Measurements from ENCODE around the gene KCP. TPM values are rescaled to one million over a fixed set of nuclear protein-coding genes. Genes with fewer than 3 reads are reported as not detected.
"Not testable (repeated sequence)": the region's sequence is repeated elsewhere in the genome, so short reads cannot be mapped to it uniquely, and the experiment has no call there.

The KCP gene
- polyA plus RNA-seq, 1 donor from 2014 or later: 0.31 TPM

DNA sequence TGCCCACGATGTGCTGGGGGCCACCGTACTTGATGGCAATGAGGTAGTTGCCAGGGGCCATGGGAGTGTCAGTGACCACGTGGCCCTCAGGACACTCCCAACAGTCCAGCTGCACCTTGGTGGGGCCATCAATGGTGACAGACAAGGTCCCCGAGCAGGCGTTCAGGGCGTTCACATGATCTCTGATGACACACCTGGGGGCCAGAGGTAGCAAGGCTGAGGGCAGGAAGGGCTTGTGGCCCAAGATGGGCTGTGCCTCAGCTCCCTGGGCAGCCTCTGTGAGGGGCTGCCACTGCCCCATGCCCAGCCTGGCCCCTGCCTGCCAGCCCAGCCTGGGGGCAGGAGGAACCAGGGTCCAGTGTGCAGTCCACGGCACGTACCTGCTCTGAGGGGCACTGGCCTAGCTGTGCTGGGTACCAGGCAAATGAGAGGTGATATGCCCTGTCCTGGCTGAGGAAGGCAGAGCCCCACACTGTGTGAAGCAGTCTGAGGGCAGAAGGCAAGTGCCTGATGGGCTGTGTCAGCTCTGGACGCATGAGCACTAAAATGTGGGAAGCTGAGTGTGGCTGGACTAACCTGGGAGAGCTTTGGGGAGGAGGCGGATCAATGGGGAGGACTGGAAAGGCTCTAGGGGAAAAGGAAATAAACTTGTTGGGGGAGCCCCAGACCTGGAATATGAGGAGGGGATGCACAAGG is 3.5 kb upstream of the KCP start:
- Histone ChIP-seq H3K9me3 (ENCODE audit: low read length) (no peaks in the 10 kb centered on the region), H2AFZ (ENCODE audit: low read depth, low read length) (no peak overlapping the region), H3K36me3 (ENCODE audit: insufficient read depth, low read length) (no peaks in the 10 kb centered on the region), H3K4me3 (ENCODE audit: low read length) (no peak overlapping the region), H3K27ac (ENCODE audit: low read length) (no peak overlapping the region), H3K9me2 (ENCODE audit: insufficient read depth, low read length) (no peaks in the 10 kb centered on the region), H3K9ac (ENCODE audit: low read length) (no peak overlapping the region), H3K79me2 (replicated peaks; ENCODE audit: insufficient read depth, low read length) (no peaks in the 10 kb centered on the region), H3K4me2 (ENCODE audit: low read length) (no peak overlapping the region), H4K20me1 (ENCODE audit: insufficient read depth) (no peaks in the 10 kb centered on the region), H3K27me3 (ENCODE audit: insufficient read depth, low read depth, low read length) (peaks cover 49% of the 10 kb centered on the region), H3F3A (ENCODE audit: insufficient read depth, low read length, poor library complexity, severe bottlenecking) (no peaks in the 10 kb centered on the region)
- TF ChIP-seq POLR2AphosphoS5 (IDR thresholded peaks at IDR 0.05): no peak
- TF ChIP-seq MXI1 (conservative IDR thresholded peaks at IDR 0.05; ENCODE audit: poor library complexity, severe bottlenecking): no peak
- TF ChIP-seq TAF1 (IDR thresholded peaks at IDR 0.05; ENCODE audit: low read depth): no peak
- TF ChIP-seq, protein P1, sequence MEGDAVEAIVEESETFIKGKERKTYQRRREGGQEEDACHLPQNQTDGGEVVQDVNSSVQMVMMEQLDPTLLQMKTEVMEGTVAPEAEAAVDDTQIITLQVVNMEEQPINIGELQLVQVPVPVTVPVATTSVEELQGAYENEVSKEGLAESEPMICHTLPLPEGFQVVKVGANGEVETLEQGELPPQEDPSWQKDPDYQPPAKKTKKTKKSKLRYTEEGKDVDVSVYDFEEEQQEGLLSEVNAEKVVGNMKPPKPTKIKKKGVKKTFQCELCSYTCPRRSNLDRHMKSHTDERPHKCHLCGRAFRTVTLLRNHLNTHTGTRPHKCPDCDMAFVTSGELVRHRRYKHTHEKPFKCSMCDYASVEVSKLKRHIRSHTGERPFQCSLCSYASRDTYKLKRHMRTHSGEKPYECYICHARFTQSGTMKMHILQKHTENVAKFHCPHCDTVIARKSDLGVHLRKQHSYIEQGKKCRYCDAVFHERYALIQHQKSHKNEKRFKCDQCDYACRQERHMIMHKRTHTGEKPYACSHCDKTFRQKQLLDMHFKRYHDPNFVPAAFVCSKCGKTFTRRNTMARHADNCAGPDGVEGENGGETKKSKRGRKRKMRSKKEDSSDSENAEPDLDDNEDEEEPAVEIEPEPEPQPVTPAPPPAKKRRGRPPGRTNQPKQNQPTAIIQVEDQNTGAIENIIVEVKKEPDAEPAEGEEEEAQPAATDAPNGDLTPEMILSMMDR (IDR thresholded peaks at IDR 0.05; ENCODE audit: poor library complexity, severe bottlenecking): no peak
- no peak for TF ChIP-seq EP300 (conservative IDR thresholded peaks at IDR 0.05; ENCODE audit: poor library complexity, severe bottlenecking)
- TF ChIP-seq, protein P2, sequence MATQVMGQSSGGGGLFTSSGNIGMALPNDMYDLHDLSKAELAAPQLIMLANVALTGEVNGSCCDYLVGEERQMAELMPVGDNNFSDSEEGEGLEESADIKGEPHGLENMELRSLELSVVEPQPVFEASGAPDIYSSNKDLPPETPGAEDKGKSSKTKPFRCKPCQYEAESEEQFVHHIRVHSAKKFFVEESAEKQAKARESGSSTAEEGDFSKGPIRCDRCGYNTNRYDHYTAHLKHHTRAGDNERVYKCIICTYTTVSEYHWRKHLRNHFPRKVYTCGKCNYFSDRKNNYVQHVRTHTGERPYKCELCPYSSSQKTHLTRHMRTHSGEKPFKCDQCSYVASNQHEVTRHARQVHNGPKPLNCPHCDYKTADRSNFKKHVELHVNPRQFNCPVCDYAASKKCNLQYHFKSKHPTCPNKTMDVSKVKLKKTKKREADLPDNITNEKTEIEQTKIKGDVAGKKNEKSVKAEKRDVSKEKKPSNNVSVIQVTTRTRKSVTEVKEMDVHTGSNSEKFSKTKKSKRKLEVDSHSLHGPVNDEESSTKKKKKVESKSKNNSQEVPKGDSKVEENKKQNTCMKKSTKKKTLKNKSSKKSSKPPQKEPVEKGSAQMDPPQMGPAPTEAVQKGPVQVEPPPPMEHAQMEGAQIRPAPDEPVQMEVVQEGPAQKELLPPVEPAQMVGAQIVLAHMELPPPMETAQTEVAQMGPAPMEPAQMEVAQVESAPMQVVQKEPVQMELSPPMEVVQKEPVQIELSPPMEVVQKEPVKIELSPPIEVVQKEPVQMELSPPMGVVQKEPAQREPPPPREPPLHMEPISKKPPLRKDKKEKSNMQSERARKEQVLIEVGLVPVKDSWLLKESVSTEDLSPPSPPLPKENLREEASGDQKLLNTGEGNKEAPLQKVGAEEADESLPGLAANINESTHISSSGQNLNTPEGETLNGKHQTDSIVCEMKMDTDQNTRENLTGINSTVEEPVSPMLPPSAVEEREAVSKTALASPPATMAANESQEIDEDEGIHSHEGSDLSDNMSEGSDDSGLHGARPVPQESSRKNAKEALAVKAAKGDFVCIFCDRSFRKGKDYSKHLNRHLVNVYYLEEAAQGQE (IDR thresholded peaks at IDR 0.05; ENCODE audit: borderline replicate concordance): no peak
- TF ChIP-seq SMC3 (conservative IDR thresholded peaks at IDR 0.05; ENCODE audit: poor library complexity): no peak
- no peak for TF ChIP-seq RAD21 (conservative IDR thresholded peaks at IDR 0.05)
- no peak for TF ChIP-seq EZH2 (IDR thresholded peaks at IDR 0.05; ENCODE audit: borderline replicate concordance, insufficient read depth, low read length, poor library complexity, severe bottlenecking)

DNA sequence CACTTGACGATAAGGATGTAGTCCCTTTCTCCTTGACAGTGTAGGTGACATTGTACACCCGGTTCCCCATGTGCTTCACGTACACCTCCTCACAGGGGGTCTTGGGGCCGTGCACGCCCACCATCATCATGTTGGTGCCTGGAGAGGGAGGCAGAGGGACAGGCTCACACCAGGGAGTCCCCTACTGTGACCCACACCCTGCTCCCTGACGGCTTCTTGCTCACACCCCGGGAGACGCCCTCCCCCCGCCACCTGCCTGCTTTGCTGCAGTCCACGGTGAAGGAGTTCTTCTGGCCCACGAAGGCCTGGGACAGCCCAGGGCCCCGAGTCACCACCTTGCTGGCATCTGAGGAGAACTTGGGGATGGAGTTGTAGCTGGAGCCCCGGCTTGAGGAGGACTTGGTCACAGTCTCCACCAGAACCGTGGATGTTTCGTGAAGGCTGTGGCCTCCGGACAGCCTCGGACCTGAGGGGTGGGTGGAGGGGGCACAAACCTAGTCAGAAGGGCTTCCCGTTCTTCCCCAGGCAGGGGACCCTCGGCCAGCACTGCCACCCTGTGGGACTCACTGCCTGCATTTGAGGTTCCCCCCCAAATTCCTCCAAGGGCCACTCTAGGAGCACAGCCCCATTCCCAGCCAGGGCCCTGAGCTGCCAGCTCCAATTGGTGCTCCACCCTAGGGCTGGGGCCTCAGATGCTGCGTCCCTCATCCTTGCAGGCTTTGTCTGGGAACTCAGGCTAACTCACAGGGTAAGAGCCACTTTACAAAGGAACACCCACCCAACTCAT is 2.4 kb upstream of the KCP start:
- not testable (repeated sequence) for H3K9me2 ChIP-seq (ENCODE audit: insufficient read depth, low read length); H3K27ac ChIP-seq (ENCODE audit: low read length); H3K36me3 ChIP-seq (ENCODE audit: insufficient read depth, low read length); H3K9me3 ChIP-seq (ENCODE audit: low read length); H2AFZ ChIP-seq (ENCODE audit: low read depth, low read length); H3K4me3 ChIP-seq (ENCODE audit: low read length); H4K20me1 ChIP-seq (ENCODE audit: insufficient read depth); H3F3A ChIP-seq (ENCODE audit: insufficient read depth, low read length, poor library complexity, severe bottlenecking); H3K4me2 ChIP-seq (ENCODE audit: low read length); H3K79me2 ChIP-seq (replicated peaks; ENCODE audit: insufficient read depth, low read length); H3K9ac ChIP-seq (ENCODE audit: low read length)
- H3K27me3 ChIP-seq (ENCODE audit: insufficient read depth, low read depth, low read length): peaks cover 49% of the 10 kb centered on the region
